A673 (cell line): Measurements from ENCODE around the gene U2SURP. TPM values are rescaled to one million over a fixed set of nuclear protein-coding genes. Genes with fewer than 3 reads are reported as not detected.

ENCODE experiments used
- BruUV-seq: library from RNA; stranded (reverse); fragments of 400-500 nt; replicated peaks from 2 replicates; lab custom pipeline; 2021; lab: Mats Ljungman, UMichigan
- CTCF ChIA-PET: fragments of 300-600 bp; sonication (Branson Sonifier 250); formaldehyde crosslinking; loops from one replicate; lab custom pipeline; 2022; ENCODE audit warnings: antibody characterized with exemption; lab: Charles Lee
- POLR2A ChIA-PET: fragments of 300-600 bp; sonication (Branson Sonifier 250); formaldehyde crosslinking; loops from one replicate; lab custom pipeline; 2022; ENCODE audit warnings: antibody characterized with exemption; ENCODE audit not compliant: low non-redundant PET; lab: Charles Lee
- DNase-seq: peaks from one replicate; pipeline ENCODE4 v3.0.0-alpha.2; 2015; ENCODE audit warnings: low spot score
- H3K27ac ChIP-seq: fragments of 200-600 bp; sonication (generic); 2 replicates; pipeline ENCODE4 v1.5.1; 2016; ENCODE audit warnings: mixed run types, low read depth, mild to moderate bottlenecking, mixed read lengths, antibody characterized with exemption, low read length; ENCODE audit not compliant: poor library complexity, severe bottlenecking
- H3K27me3 ChIP-seq: fragments of 200-600 bp; sonication (generic); replicated peaks from 2 replicates; pipeline ENCODE4 v1.6.1; 2017; ENCODE audit warnings: mixed run types, low read depth, mild to moderate bottlenecking, mixed read lengths, antibody characterized with exemption, low read length; ENCODE audit not compliant: insufficient read depth, poor library complexity
- H3K36me3 ChIP-seq: fragments of 200-600 bp; sonication (generic); 2 replicates; pipeline ENCODE4 v1.6.1; 2016; ENCODE audit warnings: mixed run types, mild to moderate bottlenecking, mixed read lengths, antibody characterized with exemption, low read length; ENCODE audit not compliant: insufficient read depth, poor library complexity, severe bottlenecking
- H3K4me1 ChIP-seq: fragments of 200-600 bp; sonication (generic); 2 replicates; pipeline ENCODE4 v1.6.1; 2017; ENCODE audit warnings: mixed run types, mild to moderate bottlenecking, mixed read lengths, antibody characterized with exemption, low read length; ENCODE audit not compliant: insufficient read depth, poor library complexity, severe bottlenecking
- H3K4me3 ChIP-seq: fragments of 200-600 bp; sonication (generic); 2 replicates; pipeline ENCODE4 v1.5.1; 2016; ENCODE audit warnings: low read depth, mixed run types, mild to moderate bottlenecking, mixed read lengths, low read length; ENCODE audit not compliant: poor library complexity, severe bottlenecking
- H3K9me3 ChIP-seq: fragments of 200-600 bp; sonication (generic); 2 replicates; pipeline ENCODE4 v1.6.1; 2016; ENCODE audit warnings: mixed run types, low read depth, mild to moderate bottlenecking, mixed read lengths, antibody characterized with exemption, low read length; ENCODE audit not compliant: poor library complexity, severe bottlenecking
- EZH2 ChIP-seq: fragments of 200-600 bp; sonication (generic); IDR thresholded peaks from 2 replicates; pipeline ENCODE4 v1.6.1; 2017; ENCODE audit warnings: borderline replicate concordance, low read depth, mild to moderate bottlenecking, mixed read lengths, antibody characterized with exemption, low read length; ENCODE audit not compliant: poor library complexity, severe bottlenecking
- intact Hi-C: fragments of 100-400 bp; cut with micrococcal nuclease; formaldehyde crosslinking; loops from one replicate; pipeline ENCODE4 v1.10.0; 2022; ENCODE audit not compliant: unreplicated experiment
- total RNA-seq: library from RNA; stranded (reverse); gene quantifications from 2 replicates; pipeline ENCODE4 v1.2.3, GENCODE V29; 2021
- TF ChIP-seq, protein P1 (sequence below): fragments of 300-800, 200-600 bp; sonication (generic); conservative IDR thresholded peaks from 2 replicates; pipeline ENCODE4 v1.5.1; 2017; ENCODE audit warnings: low read depth, mild to moderate bottlenecking, antibody characterized with exemption, low read length, moderate library complexity, mixed read lengths

Gene U2SURP
- total RNA-seq, 1 experiment from 2014 or later, result 165 TPM

DNA sequence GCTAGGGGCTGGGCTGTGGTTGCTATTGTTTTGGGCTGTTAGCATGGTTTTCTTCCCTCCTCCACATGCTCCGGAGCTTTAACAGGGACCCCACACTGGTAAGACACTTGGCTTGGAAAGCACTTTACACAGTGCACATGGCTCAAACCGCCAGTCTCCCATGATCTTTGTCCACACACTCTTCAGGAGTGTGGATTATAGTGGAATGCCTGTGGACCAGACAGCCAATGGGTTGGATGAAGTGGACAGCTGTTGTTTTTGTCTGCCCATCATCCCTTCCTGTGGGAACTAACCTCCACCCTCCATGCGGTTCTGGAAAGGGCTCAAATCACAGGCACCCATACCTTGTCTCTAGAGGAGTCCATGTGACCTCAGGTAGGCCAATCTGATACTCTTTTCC, 47.9 kb upstream of the U2SURP start:
- Histone ChIP-seq H3K4me1 (no peaks in the 10 kb centered on the region), H3K4me3 (no peak overlapping the region), H3K27ac (no peak overlapping the region), H3K36me3 (no peaks in the 10 kb centered on the region), H3K9me3 (no peaks in the 10 kb centered on the region), H3K27me3 (peaks cover 11% of the 10 kb centered on the region)
- CTCF ChIA-PET, result no interaction called here
- POLR2A ChIA-PET, result no interaction called here
- DNase-seq, result no peak
- BruUV-seq, result no TSS peak
- TF ChIP-seq, protein P1, sequence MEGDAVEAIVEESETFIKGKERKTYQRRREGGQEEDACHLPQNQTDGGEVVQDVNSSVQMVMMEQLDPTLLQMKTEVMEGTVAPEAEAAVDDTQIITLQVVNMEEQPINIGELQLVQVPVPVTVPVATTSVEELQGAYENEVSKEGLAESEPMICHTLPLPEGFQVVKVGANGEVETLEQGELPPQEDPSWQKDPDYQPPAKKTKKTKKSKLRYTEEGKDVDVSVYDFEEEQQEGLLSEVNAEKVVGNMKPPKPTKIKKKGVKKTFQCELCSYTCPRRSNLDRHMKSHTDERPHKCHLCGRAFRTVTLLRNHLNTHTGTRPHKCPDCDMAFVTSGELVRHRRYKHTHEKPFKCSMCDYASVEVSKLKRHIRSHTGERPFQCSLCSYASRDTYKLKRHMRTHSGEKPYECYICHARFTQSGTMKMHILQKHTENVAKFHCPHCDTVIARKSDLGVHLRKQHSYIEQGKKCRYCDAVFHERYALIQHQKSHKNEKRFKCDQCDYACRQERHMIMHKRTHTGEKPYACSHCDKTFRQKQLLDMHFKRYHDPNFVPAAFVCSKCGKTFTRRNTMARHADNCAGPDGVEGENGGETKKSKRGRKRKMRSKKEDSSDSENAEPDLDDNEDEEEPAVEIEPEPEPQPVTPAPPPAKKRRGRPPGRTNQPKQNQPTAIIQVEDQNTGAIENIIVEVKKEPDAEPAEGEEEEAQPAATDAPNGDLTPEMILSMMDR, result no peak
- no peak for TF ChIP-seq EZH2
- intact Hi-C loops, result no loop called here

DNA sequence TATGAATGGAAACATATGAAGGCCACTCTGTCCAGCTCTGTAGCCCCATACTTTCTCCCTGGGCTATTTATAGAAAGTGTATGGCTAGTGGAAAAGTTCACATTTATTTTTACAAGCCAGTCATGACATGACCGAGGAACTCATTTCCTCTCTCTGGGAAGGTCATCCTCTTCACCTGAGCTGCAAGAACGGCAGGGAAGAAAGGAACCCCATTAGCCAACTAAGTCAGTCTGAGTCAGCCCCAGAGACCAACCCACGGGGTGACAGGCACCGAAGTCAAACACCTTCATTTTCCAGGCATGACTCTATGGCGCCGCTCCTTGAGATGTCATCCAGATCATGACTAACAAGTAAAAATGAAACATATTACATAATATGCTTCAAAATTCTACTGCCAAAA, 42.7 kb upstream of the U2SURP start:
- no TSS peak for BruUV-seq
- H3K9me3 ChIP-seq, result no peaks in the 10 kb centered on the region
- H3K27ac ChIP-seq, result no peak overlapping the region
- POLR2A ChIA-PET, result no interaction called here
- TF ChIP-seq, protein P1, result no peak
- no peak for TF ChIP-seq EZH2
- DNase-seq, result no peak
- H3K4me3 ChIP-seq, result no peak overlapping the region
- peaks cover 51% of the 10 kb centered on the region for H3K27me3 ChIP-seq
- CTCF ChIA-PET, result no interaction called here
- no peaks in the 10 kb centered on the region for H3K36me3 ChIP-seq
- H3K4me1 ChIP-seq, result no peaks in the 10 kb centered on the region
- intact Hi-C loops, result no loop called here

DNA sequence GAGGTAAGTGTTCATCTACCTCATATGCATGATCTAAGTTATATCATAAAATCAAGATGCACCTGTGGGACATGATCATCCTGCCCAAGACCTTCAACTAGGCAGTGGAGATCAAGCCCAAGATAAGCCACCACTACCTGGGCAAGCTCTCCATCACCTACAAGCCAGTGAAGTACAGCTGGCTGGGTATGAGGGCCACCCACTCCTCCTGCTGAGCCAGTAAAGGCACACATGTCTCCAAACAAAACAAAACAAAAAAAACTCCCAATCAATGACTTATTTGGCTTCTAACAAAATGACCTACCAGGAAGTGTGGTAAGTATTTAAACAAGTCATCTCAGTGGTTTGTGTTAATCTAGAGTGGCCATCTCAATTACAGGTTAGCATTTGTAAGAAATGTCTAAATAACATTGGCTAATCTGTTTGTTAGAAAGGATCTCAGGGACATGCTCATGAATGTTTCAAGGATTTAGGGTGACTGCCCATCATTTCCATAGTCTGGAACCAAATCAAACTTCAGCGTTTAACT, 41.0 kb upstream of the U2SURP start:
- H3K27me3 ChIP-seq, result peaks cover 63% of the 10 kb centered on the region
- no peak overlapping the region for H3K4me3 ChIP-seq
- BruUV-seq, result no TSS peak
- no peak overlapping the region for H3K27ac ChIP-seq
- intact Hi-C loops, result no loop called here
- DNase-seq, result no peak
- peaks cover 3% of the 10 kb centered on the region for H3K4me1 ChIP-seq
- H3K36me3 ChIP-seq, result no peaks in the 10 kb centered on the region
- H3K9me3 ChIP-seq, result no peaks in the 10 kb centered on the region
- POLR2A ChIA-PET, result no interaction called here
- CTCF ChIA-PET, result no interaction called here
- no peak for TF ChIP-seq EZH2
- TF ChIP-seq, protein P1, result no peak
